Upper lobe of right lung (tissue), 1 donor: ENCODE data around the gene RASL10B. TPM values are rescaled to one million over a fixed set of nuclear protein-coding genes. Genes with fewer than 3 reads are reported as not detected.
A peak's percentile ranks its signal among the peaks of the same experiment; 100 is the strongest.

Source experiments
- ATAC-seq: fragments of 200-7000 bp; cut with Tn5 transposase; one replicate; pipeline ENCODE4 v1.9.1; 2020; ENCODE audit warnings: mild to moderate bottlenecking, moderate library complexity
- DNase-seq: peaks from one replicate; pipeline ENCODE4 v3.0.0-alpha.2; 2020
- H3K27ac ChIP-seq: fragments of 200-600 bp; one replicate; pipeline ENCODE4 v1.8.0; 2022
- H3K27me3 ChIP-seq: fragments of 200-600 bp; one replicate; pipeline ENCODE4 v1.8.0; 2022; ENCODE audit warnings: mild to moderate bottlenecking
- H3K36me3 ChIP-seq: fragments of 200-600 bp; one replicate; pipeline ENCODE4 v1.8.0; 2022
- H3K4me1 ChIP-seq: fragments of 200-600 bp; one replicate; pipeline ENCODE4 v1.8.0; 2022
- H3K4me3 ChIP-seq: fragments of 200-600 bp; one replicate; pipeline ENCODE4 v1.8.0; 2022; ENCODE audit warnings: mild to moderate bottlenecking
- H3K9me3 ChIP-seq: fragments of 200-600 bp; one replicate; pipeline ENCODE4 v1.8.0; 2022
- intact Hi-C: fragments of 100-400 bp; cut with DNase I; formaldehyde crosslinking; loops from one replicate; pipeline ENCODE4 v1.11.0; 2022
- total RNA-seq: library from RNA; stranded (reverse); fragmentation: NEBNext Ultra II Directional; extraction: Animal tissue kit (Norgen Biotek cat#: 25700); gene quantifications from one replicate; pipeline ENCODE4 v1.2.1, GENCODE V29; 2021
- TF ChIP-seq, protein P1 (sequence below): fragments of 200-600 bp; IDR thresholded peaks from one replicate; pipeline ENCODE4 v1.8.0; 2022; ENCODE audit warnings: antibody characterized with exemption
- donor health status: DM: no; HTN: yes; CAD: no; lungs with severe emphysema.

The RASL10B gene
- total RNA-seq, 1 donor from 2014 or later, result 2.2 TPM

DNA sequence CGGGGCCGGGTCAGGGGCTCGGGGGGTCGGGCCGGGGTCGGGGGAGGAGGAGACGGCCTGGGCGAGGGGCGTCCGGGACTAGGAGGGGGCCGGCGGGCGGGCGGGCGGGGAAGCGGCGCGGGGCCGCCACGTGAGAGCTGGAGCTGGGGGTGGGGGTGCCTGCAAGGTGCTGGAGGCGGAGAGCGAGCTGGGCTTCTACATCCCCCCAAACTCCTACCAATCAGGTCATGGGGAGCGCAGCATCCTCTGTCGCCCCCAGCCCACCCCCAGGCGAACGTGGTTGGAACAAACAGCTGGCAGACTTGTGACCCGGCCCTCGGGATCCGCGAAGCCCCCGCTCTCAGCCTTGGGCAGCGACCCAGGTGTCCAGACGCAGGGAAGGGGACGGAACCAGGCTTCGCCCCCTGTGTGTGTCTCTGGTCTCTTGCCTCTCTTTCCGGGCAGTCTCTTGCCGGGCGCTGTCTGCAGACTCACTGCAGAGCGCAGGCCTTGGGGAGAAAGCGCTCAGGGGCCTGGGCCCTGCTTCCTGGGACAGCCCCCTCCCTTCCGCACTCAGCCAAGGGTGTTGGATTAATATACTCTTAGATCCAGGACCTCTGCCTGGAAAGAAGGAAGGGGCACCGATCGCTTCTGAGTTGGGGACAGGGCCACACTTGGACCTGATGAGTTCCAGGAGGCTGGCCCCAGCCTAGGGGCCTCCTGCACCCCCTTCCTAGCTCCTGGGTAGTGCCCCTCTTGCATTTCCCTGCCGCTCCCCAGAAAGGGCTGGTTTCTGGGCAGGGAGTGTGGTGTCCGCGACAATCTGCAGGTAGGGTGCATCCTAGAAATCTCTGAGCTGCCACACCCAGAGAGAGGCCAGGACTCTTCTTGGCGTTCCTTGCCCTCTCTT is 722 bp downstream of the RASL10B start:
- Histone ChIP-seq H3K9me3 (no peaks in the 10 kb centered on the region), H3K27me3 (no peaks in the 10 kb centered on the region), H3K4me1 (peaks cover 12% of the 10 kb centered on the region), H3K27ac (no peak overlapping the region), H3K4me3 (peak overlapping the region; percentile 55), H3K36me3 (no peaks in the 10 kb centered on the region)
- intact Hi-C loops, result no loop called here
- DNase-seq (no peak), ATAC-seq (peak; percentile 11)
- TF ChIP-seq, protein P1, sequence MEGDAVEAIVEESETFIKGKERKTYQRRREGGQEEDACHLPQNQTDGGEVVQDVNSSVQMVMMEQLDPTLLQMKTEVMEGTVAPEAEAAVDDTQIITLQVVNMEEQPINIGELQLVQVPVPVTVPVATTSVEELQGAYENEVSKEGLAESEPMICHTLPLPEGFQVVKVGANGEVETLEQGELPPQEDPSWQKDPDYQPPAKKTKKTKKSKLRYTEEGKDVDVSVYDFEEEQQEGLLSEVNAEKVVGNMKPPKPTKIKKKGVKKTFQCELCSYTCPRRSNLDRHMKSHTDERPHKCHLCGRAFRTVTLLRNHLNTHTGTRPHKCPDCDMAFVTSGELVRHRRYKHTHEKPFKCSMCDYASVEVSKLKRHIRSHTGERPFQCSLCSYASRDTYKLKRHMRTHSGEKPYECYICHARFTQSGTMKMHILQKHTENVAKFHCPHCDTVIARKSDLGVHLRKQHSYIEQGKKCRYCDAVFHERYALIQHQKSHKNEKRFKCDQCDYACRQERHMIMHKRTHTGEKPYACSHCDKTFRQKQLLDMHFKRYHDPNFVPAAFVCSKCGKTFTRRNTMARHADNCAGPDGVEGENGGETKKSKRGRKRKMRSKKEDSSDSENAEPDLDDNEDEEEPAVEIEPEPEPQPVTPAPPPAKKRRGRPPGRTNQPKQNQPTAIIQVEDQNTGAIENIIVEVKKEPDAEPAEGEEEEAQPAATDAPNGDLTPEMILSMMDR, result no peak

DNA sequence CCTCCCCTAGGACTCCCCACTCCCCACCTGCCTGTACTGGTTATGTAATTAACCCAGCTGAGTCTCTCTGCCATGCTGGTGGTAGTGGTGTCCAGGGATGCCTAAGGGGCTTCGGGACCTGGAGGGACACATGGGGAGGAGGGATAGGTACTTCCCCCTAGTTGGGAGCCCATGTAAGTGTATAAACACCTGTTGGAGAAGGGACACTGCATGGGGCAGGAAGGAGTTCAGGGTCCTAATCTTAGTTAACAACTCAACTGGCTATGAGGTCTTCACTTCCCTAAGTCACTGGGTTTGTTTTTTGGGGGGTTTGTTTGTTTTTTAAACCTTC is 1.3 kb downstream of the RASL10B start:
- H3K4me3 ChIP-seq, result no peak overlapping the region
- DNase-seq (no peak), ATAC-seq (no peak)
- no peak overlapping the region for H3K27ac ChIP-seq
- peaks cover 11% of the 10 kb centered on the region for H3K4me1 ChIP-seq
- intact Hi-C loops, result no loop called here
- no peaks in the 10 kb centered on the region for H3K9me3 ChIP-seq
- H3K36me3 ChIP-seq, result no peaks in the 10 kb centered on the region
- TF ChIP-seq, protein P1, result no peak
- H3K27me3 ChIP-seq, result no peaks in the 10 kb centered on the region

DNA sequence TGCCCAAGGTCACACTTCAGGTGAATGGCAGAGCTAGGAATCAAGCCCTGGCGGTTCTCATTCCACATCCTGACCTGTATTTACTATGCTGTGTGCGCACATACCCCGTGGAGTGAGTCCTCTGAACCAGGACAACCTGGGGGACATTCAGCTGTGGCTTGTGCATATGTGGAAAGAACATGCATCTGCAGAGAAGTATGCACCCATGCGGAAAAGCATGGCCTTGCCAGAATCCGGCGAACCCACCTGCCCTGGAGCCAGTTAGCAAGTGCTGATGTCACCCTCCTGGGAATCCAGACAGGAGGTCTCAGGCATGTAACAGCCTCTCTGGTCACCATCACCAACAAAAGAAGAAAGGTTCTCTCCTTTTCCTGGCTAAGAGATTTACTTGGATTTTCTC is 1.9 kb downstream of the RASL10B start:
- TF ChIP-seq, protein P1, result no peak
- no peak overlapping the region for H3K4me3 ChIP-seq
- no peaks in the 10 kb centered on the region for H3K27me3 ChIP-seq
- H3K27ac ChIP-seq, result no peak overlapping the region
- ATAC-seq, result no peak
- no peak for DNase-seq
- intact Hi-C loops, result no loop called here
- H3K36me3 ChIP-seq, result no peaks in the 10 kb centered on the region
- peaks cover 11% of the 10 kb centered on the region for H3K4me1 ChIP-seq
- no peaks in the 10 kb centered on the region for H3K9me3 ChIP-seq

DNA sequence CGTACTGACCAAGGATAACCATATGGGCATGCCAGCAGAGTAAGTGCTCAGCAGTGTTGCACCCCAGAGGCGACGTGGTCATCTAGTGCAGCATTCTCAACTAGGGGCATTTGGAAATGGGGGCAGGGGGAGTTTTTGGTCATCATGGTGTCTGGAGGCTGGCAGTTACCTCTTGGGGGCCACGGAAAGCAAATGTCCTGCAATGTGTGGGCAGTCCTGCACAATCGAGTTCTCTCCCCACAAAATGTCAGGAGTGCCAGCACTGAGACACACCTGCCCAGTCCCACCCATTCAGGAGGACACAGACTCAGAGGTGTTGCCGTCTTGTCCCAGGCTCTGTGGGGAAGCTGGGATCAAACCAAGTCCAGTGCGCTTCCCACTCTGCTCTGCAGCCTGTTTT is 3.0 kb downstream of the RASL10B start:
- intact Hi-C loops, result no loop called here
- H3K4me3 ChIP-seq, result no peak overlapping the region

DNA sequence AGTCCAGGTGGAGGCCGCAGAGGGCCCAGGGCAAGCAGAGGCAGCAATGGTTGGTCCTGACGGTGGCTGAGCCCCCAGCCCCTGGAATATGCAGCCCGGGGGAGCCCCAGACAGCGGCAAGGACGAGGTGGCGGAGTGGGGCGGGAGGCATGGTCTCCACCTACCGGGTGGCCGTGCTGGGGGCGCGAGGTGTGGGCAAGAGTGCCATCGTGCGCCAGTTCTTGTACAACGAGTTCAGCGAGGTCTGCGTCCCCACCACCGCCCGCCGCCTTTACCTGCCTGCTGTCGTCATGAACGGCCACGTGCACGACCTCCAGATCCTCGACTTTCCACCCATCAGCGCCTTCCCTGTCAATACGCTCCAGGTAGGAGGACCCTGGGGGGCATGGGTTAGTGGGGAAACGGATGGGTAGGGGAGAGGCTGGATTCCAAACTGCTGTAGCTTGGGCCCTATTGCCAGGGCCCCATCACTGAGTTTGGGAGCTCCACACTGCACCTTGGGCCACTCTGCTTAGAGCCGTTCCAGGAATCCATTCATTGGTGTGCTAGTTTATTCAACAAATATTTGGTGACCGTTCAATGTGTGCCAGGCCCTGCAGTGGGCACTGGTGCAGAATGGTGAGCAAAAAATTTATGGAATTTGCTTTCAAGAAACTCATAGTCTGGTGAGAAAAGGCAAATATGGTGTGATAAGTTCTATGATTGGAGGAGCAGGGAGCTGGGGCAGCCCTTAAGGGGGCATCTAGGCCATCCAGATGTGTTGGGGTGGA is 3.8 kb downstream of the RASL10B start:
- intact Hi-C loops, result no loop called here
- peaks cover 6% of the 10 kb centered on the region for H3K27me3 ChIP-seq
- no peak overlapping the region for H3K4me3 ChIP-seq
- ATAC-seq, result no peak
- TF ChIP-seq, protein P1, result no peak
- H3K27ac ChIP-seq, result no peak overlapping the region
- H3K9me3 ChIP-seq, result no peaks in the 10 kb centered on the region
- peaks cover 11% of the 10 kb centered on the region for H3K4me1 ChIP-seq
- H3K36me3 ChIP-seq, result no peaks in the 10 kb centered on the region
- no peak for DNase-seq

More for the DNA sequence above, 3.0 kb downstream of the RASL10B start:
- Histone ChIP-seq H3K27ac (no peak overlapping the region), H3K36me3 (no peaks in the 10 kb centered on the region), H3K4me1 (peaks cover 11% of the 10 kb centered on the region), H3K27me3 (peaks cover 2% of the 10 kb centered on the region), H3K9me3 (no peaks in the 10 kb centered on the region)
- no peak for DNase-seq
- TF ChIP-seq, protein P1, result no peak
- no peak for ATAC-seq
